ENCODE data around the gene CDC42EP4.
A peak's percentile ranks its signal among the peaks of the same experiment; 100 is the strongest.

The CDC42EP4 gene

DNA sequence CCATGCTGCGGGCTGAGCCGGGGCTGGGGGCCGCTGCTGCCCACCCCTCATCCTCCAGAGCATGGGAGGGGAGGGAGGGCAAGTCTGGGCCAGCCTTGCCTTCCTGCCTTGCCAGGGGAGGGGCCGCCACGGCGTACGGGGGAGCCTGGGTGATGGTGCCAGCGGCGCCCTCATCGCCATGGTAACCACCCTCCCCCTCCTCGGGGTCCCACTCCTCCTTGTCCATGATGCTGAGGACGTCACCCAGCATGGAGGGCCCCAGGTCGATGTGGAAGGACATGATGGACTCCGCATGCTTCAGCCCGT, 26.2 kb downstream of the CDC42EP4 start (continued):
- TF ChIP-seq ZNF398 (tag by site-specific recombination; IDR thresholded peaks at IDR 0.05) (no peak), ZNF473 (tag by site-specific recombination; IDR thresholded peaks at IDR 0.05) (no peak), ZNF202 (tag by site-specific recombination; IDR thresholded peaks at IDR 0.05; ENCODE audit: borderline replicate concordance) (no peak), ZNF692 (tag by site-specific recombination; IDR thresholded peaks at IDR 0.05) (no peak)
- TF ChIP-seq, protein P1, sequence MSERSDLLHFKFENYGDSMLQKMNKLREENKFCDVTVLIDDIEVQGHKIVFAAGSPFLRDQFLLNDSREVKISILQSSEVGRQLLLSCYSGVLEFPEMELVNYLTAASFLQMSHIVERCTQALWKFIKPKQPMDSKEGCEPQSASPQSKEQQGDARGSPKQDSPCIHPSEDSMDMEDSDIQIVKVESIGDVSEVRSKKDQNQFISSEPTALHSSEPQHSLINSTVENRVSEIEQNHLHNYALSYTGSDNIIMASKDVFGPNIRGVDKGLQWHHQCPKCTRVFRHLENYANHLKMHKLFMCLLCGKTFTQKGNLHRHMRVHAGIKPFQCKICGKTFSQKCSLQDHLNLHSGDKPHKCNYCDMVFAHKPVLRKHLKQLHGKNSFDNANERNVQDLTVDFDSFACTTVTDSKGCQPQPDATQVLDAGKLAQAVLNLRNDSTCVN (tag by site-specific recombination; optimal IDR thresholded peaks at IDR 0.05): no peak

GRCh38 chr17:73284906-73285602, 26.7 kb downstream of the CDC42EP4 start:
- Histone ChIP-seq H3K4me1 (ENCODE audit: control insufficient read depth, insufficient read depth, low read length) (peaks cover 10% of the 10 kb centered on the region), H3K36me3 (ENCODE audit: control insufficient read depth in 2 of 2, insufficient read depth in 1 of 2, low read length in 2 of 2) (peaks cover 0 to 23% of the 10 kb centered on the region in 2 experiments; a peak in 1 of 3 replicates), H3K4me3 (ENCODE audit: low read depth, low read length) (no peak overlapping the region), H3K27ac (ENCODE audit: extremely low read depth, low read depth, low read length) (no peak overlapping the region; the same call in 1 of the 2 replicates), H3K9me3 (ENCODE audit: control insufficient read depth, insufficient read depth, low read depth, low read length) (no peaks in the 10 kb centered on the region)
- TF ChIP-seq YY1 (tag by site-specific recombination; IDR thresholded peaks at IDR 0.05) (no peak), ZNF19 (tag by site-specific recombination; IDR thresholded peaks at IDR 0.05; ENCODE audit: low read depth) (no peak), ZNF549 (tag by site-specific recombination; IDR thresholded peaks at IDR 0.05) (no peak), ZSCAN18 (tag by site-specific recombination; IDR thresholded peaks at IDR 0.05) (no peak), SP7 (tag by site-specific recombination; IDR thresholded peaks at IDR 0.05) (no peak), ZNF324 (tag by site-specific recombination; IDR thresholded peaks at IDR 0.05) (no peak), ZNF792 (tag by site-specific recombination; IDR thresholded peaks at IDR 0.05) (no peak), EGR2 (tag by site-specific recombination; IDR thresholded peaks at IDR 0.05; ENCODE audit: low read depth) (0 out of 2 replicates have a peak, but pooled peaks have one; percentile 5), ZIC2 (tag by site-specific recombination; IDR thresholded peaks at IDR 0.05) (peak; percentile 44; the same call in 1 of the 2 replicates), ZSCAN30 (tag by site-specific recombination; IDR thresholded peaks at IDR 0.05) (no peak), ZNF341 (tag by site-specific recombination; IDR thresholded peaks at IDR 0.05; ENCODE audit: low read depth) (peak; percentile 23; the same call in 1 of the 2 replicates), ZNF600 (tag by site-specific recombination; IDR thresholded peaks at IDR 0.05) (peak; percentile 28; the same call in 1 of the 2 replicates)
- TF ChIP-seq, protein P2, sequence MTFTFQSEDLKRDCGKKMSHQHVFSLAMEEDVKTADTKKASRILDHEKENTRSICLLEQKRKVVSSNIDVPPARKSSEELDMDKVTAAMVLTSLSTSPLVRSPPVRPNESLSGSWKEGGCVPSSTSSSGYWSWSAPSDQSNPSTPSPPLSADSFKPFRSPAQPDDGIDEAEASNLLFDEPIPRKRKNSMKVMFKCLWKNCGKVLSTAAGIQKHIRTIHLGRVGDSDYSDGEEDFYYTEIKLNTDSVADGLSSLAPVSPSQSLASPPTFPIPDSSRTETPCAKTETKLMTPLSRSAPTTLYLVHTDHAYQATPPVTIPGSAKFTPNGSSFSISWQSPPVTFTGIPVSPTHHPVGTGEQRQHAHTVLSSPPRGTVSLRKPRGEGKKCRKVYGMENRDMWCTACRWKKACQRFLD (tag by site-specific recombination; IDR thresholded peaks at IDR 0.05): no peak
- TF ChIP-seq, protein P3, sequence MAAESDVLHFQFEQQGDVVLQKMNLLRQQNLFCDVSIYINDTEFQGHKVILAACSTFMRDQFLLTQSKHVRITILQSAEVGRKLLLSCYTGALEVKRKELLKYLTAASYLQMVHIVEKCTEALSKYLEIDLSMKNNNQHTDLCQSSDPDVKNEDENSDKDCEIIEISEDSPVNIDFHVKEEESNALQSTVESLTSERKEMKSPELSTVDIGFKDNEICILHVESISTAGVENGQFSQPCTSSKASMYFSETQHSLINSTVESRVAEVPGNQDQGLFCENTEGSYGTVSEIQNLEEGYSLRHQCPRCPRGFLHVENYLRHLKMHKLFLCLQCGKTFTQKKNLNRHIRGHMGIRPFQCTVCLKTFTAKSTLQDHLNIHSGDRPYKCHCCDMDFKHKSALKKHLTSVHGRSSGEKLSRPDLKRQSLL (tag by site-specific recombination; IDR thresholded peaks at IDR 0.05): no peak
- CTCF ChIA-PET: interaction anchor here (0.5 to 1.0 kb wide), 2 partner anchors 26 to 730 kb away, joined by 4 to 5 read pairs; no protein-coding TSS in a partner anchor
- POLR2A ChIA-PET: interaction anchor here (1.2 kb wide), 1 partner anchor 26 kb away, joined by 5 read pairs; no protein-coding TSS in a partner anchor

Data from HEK293 (cell line).